Stomach smooth muscle (tissue), 2 donors: ENCODE results near the gene CENPP.
A peak's percentile ranks its signal among the peaks of the same experiment; 100 is the strongest.

ENCODE experiments used
- H3K27ac ChIP-seq: one replicate; pipeline ENCODE4 v1.7.0; 2013; ENCODE audit warnings: mild to moderate bottlenecking, low read length, inconsistent platforms
- H3K27me3 ChIP-seq, 2 donors: one replicate each; pipeline ENCODE4 v1.7.0; 2013; ENCODE audit warnings: low read length in 2 of 2; ENCODE audit not compliant: insufficient read depth in 2 of 2, control insufficient read depth in 1 of 2
- H3K36me3 ChIP-seq, 2 donors: one replicate each; pipeline ENCODE4 v1.7.0; 2013; ENCODE audit warnings: low read length in 2 of 2; ENCODE audit not compliant: control insufficient read depth in 2 of 2, insufficient read depth in 2 of 2
- H3K4me1 ChIP-seq: one replicate; pipeline ENCODE4 v1.7.0; 2013; ENCODE audit warnings: low read length; ENCODE audit not compliant: control insufficient read depth, insufficient read depth
- H3K4me3 ChIP-seq, 2 donors: one replicate each; pipeline ENCODE4 v1.7.0; 2013; ENCODE audit warnings: low read length in 2 of 2
- H3K9ac ChIP-seq, 2 donors: one replicate each; pipeline ENCODE4 v1.7.0; 2013; ENCODE audit warnings: low read length in 2 of 2, mild to moderate bottlenecking in 1 of 2
- H3K9me3 ChIP-seq, 2 donors: one replicate each; pipeline ENCODE4 v1.7.0; 2013; ENCODE audit warnings: low read length in 2 of 2; ENCODE audit not compliant: control insufficient read depth in 2 of 2
- donor health status: healthy.
- donor health status: Pancreatic carcinoma.

Gene CENPP

GRCh38 chr9:92439921-92440750 lies 114.4 kb downstream of the CENPP start:
- no peak overlapping the region for H3K9ac ChIP-seq
- no peaks in the 10 kb centered on the region for H3K36me3 ChIP-seq
- no peaks in the 10 kb centered on the region for H3K27me3 ChIP-seq
- no peak overlapping the region for H3K4me3 ChIP-seq
- no peaks in the 10 kb centered on the region for H3K4me1 ChIP-seq
- H3K27ac ChIP-seq: no peak overlapping the region
- H3K9me3 ChIP-seq: no peaks in the 10 kb centered on the region

- H3K36me3 ChIP-seq: no peaks in the 10 kb centered on the region
- no peaks in the 10 kb centered on the region for H3K27me3 ChIP-seq
- H3K9ac ChIP-seq: no peak overlapping the region
- no peak overlapping the region for H3K27ac ChIP-seq
- no peak overlapping the region for H3K4me3 ChIP-seq
- no peaks in the 10 kb centered on the region for H3K9me3 ChIP-seq
- H3K4me1 ChIP-seq: no peaks in the 10 kb centered on the region
Observed at GRCh38 chr9:92440751-92441046, 114.9 kb downstream of the CENPP start.

DNA sequence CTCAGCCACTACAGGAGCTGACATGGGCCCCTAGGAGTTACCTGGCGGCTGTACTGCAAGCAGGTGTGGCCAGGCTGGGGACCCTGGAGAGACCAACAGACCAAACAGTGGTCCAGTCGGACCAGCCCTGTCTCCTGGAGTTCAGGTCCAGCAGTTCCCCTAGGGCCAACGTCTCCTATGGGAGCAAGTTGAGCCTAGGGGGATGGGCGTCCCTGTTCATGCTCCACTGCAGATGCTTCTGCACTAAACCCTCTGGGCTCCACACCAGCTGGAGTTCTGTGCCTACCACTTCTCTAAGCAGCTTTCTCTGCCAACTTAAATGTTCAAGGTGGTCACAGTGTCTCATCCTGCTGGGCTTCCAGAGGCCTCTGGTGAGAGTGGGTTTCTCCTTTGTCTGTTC lies 119.1 kb downstream of the CENPP start:
- Histone ChIP-seq H3K4me1 (no peaks in the 10 kb centered on the region), H3K9me3 (no peaks in the 10 kb centered on the region), H3K27me3 (no peaks in the 10 kb centered on the region), H3K36me3 (no peaks in the 10 kb centered on the region), H3K4me3 (no peak overlapping the region), H3K27ac (no peak overlapping the region), H3K9ac (no peak overlapping the region)

DNA sequence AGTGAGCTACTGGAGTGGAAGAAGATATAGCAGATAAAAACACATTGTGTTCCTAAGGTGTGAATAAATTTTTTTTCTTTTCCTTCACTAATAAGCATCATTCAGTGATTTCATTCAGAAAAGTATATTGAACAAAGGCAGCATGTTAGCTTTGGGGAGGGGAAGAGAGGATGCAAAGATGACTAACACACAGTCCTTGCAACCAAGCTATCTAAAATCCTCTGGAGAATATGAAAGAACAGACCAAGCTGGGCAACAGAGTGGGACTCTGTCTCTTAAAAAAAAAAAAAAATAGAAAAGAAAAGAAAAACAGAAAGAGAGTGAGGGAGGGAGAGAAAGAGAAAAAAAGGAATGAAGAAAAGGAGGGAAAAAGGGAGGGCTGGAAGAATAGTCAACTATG lies 120.8 kb downstream of the CENPP start:
- Histone ChIP-seq H3K9me3 (no peaks in the 10 kb centered on the region), H3K27me3 (no peaks in the 10 kb centered on the region), H3K36me3 (no peaks in the 10 kb centered on the region), H3K9ac (no peak overlapping the region), H3K4me3 (no peak overlapping the region), H3K27ac (no peak overlapping the region), H3K4me1 (no peaks in the 10 kb centered on the region)

DNA sequence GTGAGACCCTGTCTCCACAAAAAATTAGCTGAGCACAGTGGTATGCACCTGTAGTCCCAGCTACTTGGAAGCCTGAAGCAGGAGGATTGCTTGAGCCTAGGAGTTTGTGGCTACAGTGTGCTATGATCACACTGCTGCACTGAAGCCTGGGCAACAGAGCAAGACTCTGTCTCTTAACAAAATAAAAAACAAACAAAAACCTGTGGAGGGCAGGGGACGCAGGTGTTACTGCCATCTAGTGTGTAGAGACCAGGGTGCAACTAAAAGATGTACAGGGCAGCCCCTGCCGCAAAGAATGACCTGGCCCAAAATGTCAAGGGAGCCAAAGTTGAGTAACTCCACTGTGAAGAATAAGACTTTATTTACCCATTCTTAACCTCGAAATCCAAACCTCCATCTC lies 129.5 kb downstream of the CENPP start:
- no peaks in the 10 kb centered on the region for H3K4me1 ChIP-seq
- H3K9me3 ChIP-seq: no peaks in the 10 kb centered on the region

GRCh38 chr9:92457576-92457975 lies 131.8 kb downstream of the CENPP start:
- Histone ChIP-seq H3K9ac (no peak overlapping the region), H3K27me3 (no peaks in the 10 kb centered on the region), H3K36me3 (peaks cover 0 to 7% of the 10 kb centered on the region in 2 donors), H3K4me3 (no peak overlapping the region), H3K27ac (no peak overlapping the region), H3K9me3 (no peaks in the 10 kb centered on the region), H3K4me1 (no peaks in the 10 kb centered on the region)

More for the DNA sequence above, 129.5 kb downstream of the CENPP start:
- Histone ChIP-seq H3K4me3 (no peak overlapping the region), H3K9ac (no peak overlapping the region), H3K27ac (no peak overlapping the region), H3K36me3 (peaks cover 0 to 7% of the 10 kb centered on the region in 2 donors), H3K27me3 (no peaks in the 10 kb centered on the region)

- Histone ChIP-seq H3K9me3 (no peaks in the 10 kb centered on the region), H3K27me3 (no peaks in the 10 kb centered on the region), H3K4me3 (no peak overlapping the region), H3K36me3 (peaks cover 7 to 13% of the 10 kb centered on the region in 2 donors), H3K9ac (peak overlapping the region in 1 of 2 donors; percentile 23), H3K4me1 (peaks cover 7% of the 10 kb centered on the region), H3K27ac (peak overlapping the region; percentile 86)
Observed at GRCh38 chr9:92463387-92463786, 137.6 kb downstream of the CENPP start.

DNA sequence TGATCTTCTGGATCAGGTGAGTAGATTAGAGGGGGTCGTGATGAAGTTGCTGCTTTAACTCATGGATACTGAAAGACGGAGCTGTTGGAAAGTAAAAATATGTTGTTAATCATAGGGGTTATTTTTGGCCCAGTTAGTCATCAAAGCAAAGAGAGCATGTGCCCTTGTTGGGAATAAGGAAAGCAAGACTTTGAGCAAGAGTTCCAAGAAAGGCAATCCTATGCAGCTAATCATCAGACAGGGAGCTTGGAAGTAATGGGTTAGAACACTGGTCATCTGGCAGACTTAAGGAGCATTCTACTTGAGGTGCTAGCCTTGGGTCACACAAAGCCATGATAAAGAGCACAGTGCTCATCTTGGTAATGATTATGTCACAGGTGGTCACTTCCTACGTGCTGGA lies 138.2 kb downstream of the CENPP start:
- H3K36me3 ChIP-seq: peaks cover 7 to 15% of the 10 kb centered on the region in 2 donors
- H3K9ac ChIP-seq: peak overlapping the region; percentile 23 to 37
- peaks cover 7% of the 10 kb centered on the region for H3K4me1 ChIP-seq
- peak overlapping the region; percentile 86 for H3K27ac ChIP-seq
- H3K4me3 ChIP-seq: peak overlapping the region; percentile 12 to 23
- H3K9me3 ChIP-seq: no peaks in the 10 kb centered on the region
- no peaks in the 10 kb centered on the region for H3K27me3 ChIP-seq

GRCh38 chr9:92467041-92467440 lies 141.3 kb downstream of the CENPP start:
- H3K36me3 ChIP-seq: peaks cover 7 to 17% of the 10 kb centered on the region in 2 donors
- H3K4me1 ChIP-seq: peaks cover 7% of the 10 kb centered on the region
- H3K4me3 ChIP-seq: no peak overlapping the region
- no peaks in the 10 kb centered on the region for H3K27me3 ChIP-seq
- H3K27ac ChIP-seq: no peak overlapping the region
- no peaks in the 10 kb centered on the region for H3K9me3 ChIP-seq
- no peak overlapping the region for H3K9ac ChIP-seq

DNA sequence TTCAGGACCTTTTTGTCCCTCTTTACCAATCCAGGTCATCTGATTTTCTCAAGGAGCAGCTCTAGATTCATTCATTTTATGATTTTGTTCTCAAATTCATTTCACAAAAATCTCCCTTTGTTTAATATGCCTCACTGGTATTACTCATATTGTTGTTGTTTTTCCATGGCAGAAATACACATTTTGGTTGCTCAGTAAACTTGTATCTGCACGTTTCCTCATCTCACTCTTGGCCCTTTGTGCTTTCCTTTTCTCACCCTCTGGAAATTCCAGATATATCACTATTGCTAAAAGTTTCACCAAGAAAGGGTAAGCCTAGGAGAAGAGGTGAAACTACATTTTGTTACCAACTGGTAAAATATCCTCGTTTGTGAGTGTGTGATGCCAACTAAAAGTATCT lies 141.8 kb downstream of the CENPP start:
- Histone ChIP-seq H3K27me3 (no peaks in the 10 kb centered on the region), H3K36me3 (peaks cover 7 to 17% of the 10 kb centered on the region in 2 donors), H3K27ac (no peak overlapping the region), H3K9me3 (no peaks in the 10 kb centered on the region), H3K4me1 (peaks cover 7% of the 10 kb centered on the region), H3K9ac (no peak overlapping the region), H3K4me3 (no peak overlapping the region)

GRCh38 chr9:92468206-92468605 lies 142.5 kb downstream of the CENPP start:
- Histone ChIP-seq H3K4me1 (peaks cover 7% of the 10 kb centered on the region), H3K27me3 (no peaks in the 10 kb centered on the region), H3K27ac (no peak overlapping the region), H3K9ac (no peak overlapping the region), H3K36me3 (peaks cover 7 to 17% of the 10 kb centered on the region in 2 donors), H3K4me3 (no peak overlapping the region), H3K9me3 (no peaks in the 10 kb centered on the region)
